Pons (tissue), 1 donor: ENCODE measurements around the gene ABCA1.
A peak's percentile ranks its signal among the peaks of the same experiment; 100 is the strongest.
"Not testable (repeated sequence)": the region's sequence is repeated elsewhere in the genome, so short reads cannot be mapped to it uniquely, and the experiment has no call there.

Experiments used
- DNase-seq: peaks from one replicate; pipeline ENCODE4 v3.0.0-alpha.2; 2016; ENCODE audit warnings: low spot score

ABCA1 gene

GRCh38 chr9:104903609-104904008, 24.3 kb downstream of the ABCA1 start:
- no peak for DNase-seq

GRCh38 chr9:104900871-104901270, 27.1 kb downstream of the ABCA1 start:
- DNase-seq: no peak

GRCh38 chr9:104900324-104900723, 27.6 kb downstream of the ABCA1 start:
- no peak for DNase-seq

GRCh38 chr9:104899759-104900247, 28.2 kb downstream of the ABCA1 start:
- no peak for DNase-seq

- not testable (repeated sequence) for DNase-seq
These were observed 29.6 kb downstream of the ABCA1 start for GRCh38 chr9:104898376-104898775.

GRCh38 chr9:104896131-104896530, 31.8 kb downstream of the ABCA1 start:
- no peak for DNase-seq

GRCh38 chr9:104895572-104895971, 32.4 kb downstream of the ABCA1 start:
- no peak for DNase-seq

GRCh38 chr9:104892701-104893100, 35.3 kb downstream of the ABCA1 start:
- DNase-seq: no peak

- DNase-seq: no peak
These were observed 37.6 kb downstream of the ABCA1 start for GRCh38 chr9:104890433-104890770.

GRCh38 chr9:104885818-104886709, 41.9 kb downstream of the ABCA1 start:
- no peak for DNase-seq

GRCh38 chr9:104883169-104883568, 44.8 kb downstream of the ABCA1 start:
- no peak for DNase-seq

- DNase-seq: no peak
These were observed 45.4 kb downstream of the ABCA1 start for GRCh38 chr9:104882566-104882965.

- DNase-seq: no peak
These were observed 45.9 kb downstream of the ABCA1 start for GRCh38 chr9:104882086-104882485.

GRCh38 chr9:104879555-104880309, 48.2 kb downstream of the ABCA1 start:
- DNase-seq: no peak

GRCh38 chr9:104876587-104876986, 51.4 kb downstream of the ABCA1 start:
- DNase-seq: no peak

- no peak for DNase-seq
These were observed 52.1 kb downstream of the ABCA1 start for GRCh38 chr9:104875897-104876296.

- DNase-seq: no peak
These were observed 52.6 kb downstream of the ABCA1 start for GRCh38 chr9:104875320-104875719.

GRCh38 chr9:104873489-104873850, 54.5 kb downstream of the ABCA1 start:
- DNase-seq: no peak

- peak; percentile 63 for DNase-seq
These were observed 55.1 kb downstream of the ABCA1 start for GRCh38 chr9:104872656-104873488.

- DNase-seq: no peak
These were observed 55.9 kb downstream of the ABCA1 start for GRCh38 chr9:104871961-104872527.

GRCh38 chr9:104869811-104870210, 58.1 kb downstream of the ABCA1 start:
- no peak for DNase-seq
